GM06990 (cell line): ENCODE results near the gene RNF141.

Experiments used
- DNase-seq: peaks from one replicate; pipeline ENCODE4 v3.0.0-alpha.2; 2011; ENCODE audit not compliant: insufficient read length; ENCODE audit errors: extremely low read depth
- H3K27me3 ChIP-seq: replicated peaks from 2 replicates; pipeline ENCODE4 v1.6.0; 2011; ENCODE audit warnings: low read length; ENCODE audit not compliant: control insufficient read depth, insufficient read depth
- H3K36me3 ChIP-seq: 2 replicates; pipeline ENCODE4 v1.5.1; 2011; ENCODE audit warnings: low read length; ENCODE audit not compliant: control insufficient read depth, insufficient read depth
- H3K4me3 ChIP-seq: replicated peaks from 2 replicates; pipeline ENCODE4 v1.5.1; 2011; ENCODE audit warnings: low read depth, mild to moderate bottlenecking, control low read depth, low read length
- TF ChIP-seq, protein P1 (sequence below): IDR thresholded peaks from 2 replicates; pipeline ENCODE4 v1.5.1; 2011; ENCODE audit warnings: low read length, control low read depth, mild to moderate bottlenecking, inconsistent platforms; ENCODE audit not compliant: insufficient read depth, poor library complexity, severe bottlenecking

Gene RNF141

DNA sequence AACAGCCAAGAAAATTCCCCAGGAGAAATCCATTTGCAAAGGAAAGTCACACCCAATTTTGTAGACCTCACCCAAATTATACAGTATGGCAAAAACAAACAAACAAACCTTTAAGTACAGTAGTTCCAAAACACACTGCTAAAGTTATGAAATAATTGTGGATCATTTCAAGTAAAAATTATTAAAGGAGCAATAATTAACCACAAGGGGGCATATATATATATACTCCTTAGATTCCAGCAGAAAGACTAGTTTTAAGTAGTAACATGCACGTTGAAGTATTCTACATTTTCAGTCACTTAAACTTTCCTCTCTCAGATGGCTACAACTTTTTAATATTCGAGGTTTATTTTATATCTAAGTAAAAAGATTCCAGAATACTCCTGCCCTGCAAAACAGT is 26.8 kb downstream of the RNF141 start:
- no peak for DNase-seq
- no peaks in the 10 kb centered on the region; the same call in 1 of the 2 replicates for H3K36me3 ChIP-seq

DNA sequence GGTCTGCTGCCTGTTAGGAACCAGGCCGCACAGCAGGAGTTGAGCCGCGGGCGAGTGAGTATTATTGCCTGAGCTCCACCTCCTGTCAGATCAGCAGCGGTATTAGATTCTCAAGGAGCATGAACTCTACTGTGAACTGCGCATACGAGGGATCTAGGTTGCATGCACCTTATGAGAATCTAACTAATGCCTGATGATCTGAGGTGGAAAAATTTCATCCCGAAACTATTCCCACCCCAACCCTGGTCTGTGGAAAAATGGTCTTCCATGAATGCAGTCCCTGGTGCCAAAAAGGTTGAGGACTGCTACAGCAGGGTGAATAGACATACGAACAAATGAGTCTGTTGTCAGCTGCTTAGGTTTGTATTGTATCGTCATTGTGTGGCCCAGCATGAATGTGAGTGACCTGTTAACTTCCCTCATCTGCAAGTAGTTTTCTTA is 29.8 kb downstream of the RNF141 start:
- Histone ChIP-seq H3K4me3 (no peak overlapping the region), H3K27me3 (no peaks in the 10 kb centered on the region), H3K36me3 (no peaks in the 10 kb centered on the region; the same call in 1 of the 2 replicates)
- TF ChIP-seq, protein P1, sequence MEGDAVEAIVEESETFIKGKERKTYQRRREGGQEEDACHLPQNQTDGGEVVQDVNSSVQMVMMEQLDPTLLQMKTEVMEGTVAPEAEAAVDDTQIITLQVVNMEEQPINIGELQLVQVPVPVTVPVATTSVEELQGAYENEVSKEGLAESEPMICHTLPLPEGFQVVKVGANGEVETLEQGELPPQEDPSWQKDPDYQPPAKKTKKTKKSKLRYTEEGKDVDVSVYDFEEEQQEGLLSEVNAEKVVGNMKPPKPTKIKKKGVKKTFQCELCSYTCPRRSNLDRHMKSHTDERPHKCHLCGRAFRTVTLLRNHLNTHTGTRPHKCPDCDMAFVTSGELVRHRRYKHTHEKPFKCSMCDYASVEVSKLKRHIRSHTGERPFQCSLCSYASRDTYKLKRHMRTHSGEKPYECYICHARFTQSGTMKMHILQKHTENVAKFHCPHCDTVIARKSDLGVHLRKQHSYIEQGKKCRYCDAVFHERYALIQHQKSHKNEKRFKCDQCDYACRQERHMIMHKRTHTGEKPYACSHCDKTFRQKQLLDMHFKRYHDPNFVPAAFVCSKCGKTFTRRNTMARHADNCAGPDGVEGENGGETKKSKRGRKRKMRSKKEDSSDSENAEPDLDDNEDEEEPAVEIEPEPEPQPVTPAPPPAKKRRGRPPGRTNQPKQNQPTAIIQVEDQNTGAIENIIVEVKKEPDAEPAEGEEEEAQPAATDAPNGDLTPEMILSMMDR: no peak
- DNase-seq: no peak

More for the DNA sequence above, 26.8 kb downstream of the RNF141 start:
- H3K4me3 ChIP-seq: no peak overlapping the region
- no peaks in the 10 kb centered on the region for H3K27me3 ChIP-seq
- TF ChIP-seq, protein P1: no peak

DNA sequence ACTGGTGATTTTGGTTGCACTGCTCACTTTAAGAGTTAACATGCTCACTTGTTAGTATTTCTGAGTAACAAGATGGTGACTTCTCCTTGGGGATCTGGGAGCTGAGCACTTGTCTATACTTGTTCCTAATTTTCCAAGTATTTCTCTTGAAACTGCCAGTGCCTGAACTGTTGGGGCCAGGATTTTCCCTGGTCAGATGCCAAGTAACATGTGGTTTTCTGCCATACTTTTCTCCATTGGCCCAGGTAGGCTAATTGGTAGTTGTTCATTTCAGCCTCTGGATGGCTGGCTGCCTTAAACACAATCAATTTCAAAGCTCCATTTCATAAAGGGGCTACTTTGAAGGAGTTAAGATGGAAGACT is 35.0 kb downstream of the RNF141 start:
- Histone ChIP-seq H3K4me3 (no peak overlapping the region), H3K36me3 (peaks cover 19% of the 10 kb centered on the region), H3K27me3 (no peaks in the 10 kb centered on the region)
- DNase-seq: no peak
- TF ChIP-seq, protein P1: no peak

DNA sequence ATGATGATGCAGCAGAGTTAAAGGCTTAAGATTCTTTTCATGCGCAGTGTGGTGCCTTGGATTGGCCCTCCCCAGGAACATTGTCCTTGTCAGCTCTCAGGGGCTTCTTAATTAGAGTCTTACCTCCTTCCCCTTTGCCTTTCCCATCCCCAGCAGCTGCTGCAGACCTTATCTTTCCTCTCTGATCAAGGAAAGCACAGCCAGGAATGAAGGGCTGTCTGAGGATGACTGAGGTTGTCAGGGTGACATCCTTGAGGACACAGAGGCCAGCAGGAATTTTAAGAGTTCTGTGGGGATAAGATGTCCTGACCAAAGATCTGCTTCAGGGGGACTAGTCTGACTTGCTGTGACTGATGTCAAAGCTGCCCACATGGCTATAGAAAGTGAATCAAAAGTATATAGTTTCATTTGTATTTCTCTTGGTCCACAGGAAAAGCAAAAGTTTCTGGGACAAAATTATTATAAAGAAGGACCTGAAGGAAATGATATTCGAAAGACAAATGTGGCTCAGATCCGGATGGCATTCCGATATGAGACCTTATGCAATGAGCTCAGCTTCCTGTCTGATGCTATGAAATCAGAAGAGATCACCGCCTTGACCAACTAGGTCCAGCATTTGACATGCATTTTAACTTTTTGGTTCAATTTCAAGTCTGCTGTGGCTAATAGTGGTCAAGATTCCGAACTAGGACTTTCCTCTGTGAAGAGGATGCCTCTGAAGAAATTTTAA is 35.5 kb downstream of the RNF141 start:
- Histone ChIP-seq H3K4me3 (no peak overlapping the region), H3K36me3 (peaks cover 24% of the 10 kb centered on the region), H3K27me3 (no peaks in the 10 kb centered on the region)
- DNase-seq: no peak
- TF ChIP-seq, protein P1: no peak

DNA sequence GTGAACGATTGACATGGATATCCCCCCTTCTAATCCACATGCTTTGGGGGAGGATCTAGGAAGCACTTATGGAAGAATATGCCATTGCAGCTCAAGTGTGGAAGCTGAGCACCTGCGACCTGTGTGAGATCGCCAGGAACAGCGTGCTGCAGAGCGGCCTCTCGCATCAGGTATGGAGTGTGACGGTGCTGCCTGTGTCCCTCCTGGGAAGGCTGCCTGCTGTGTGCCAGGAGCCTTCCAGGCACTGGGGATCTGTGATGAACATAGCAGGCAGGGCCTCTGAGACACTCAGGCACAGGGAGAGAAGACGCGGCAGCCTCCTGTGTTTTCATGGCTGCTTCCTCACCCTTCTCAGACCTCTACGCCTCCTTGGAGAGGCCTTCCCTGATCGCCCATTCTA is 36.5 kb downstream of the RNF141 start:
- no peak for DNase-seq
- TF ChIP-seq, protein P1: no peak
- peaks cover 33% of the 10 kb centered on the region for H3K36me3 ChIP-seq
- H3K4me3 ChIP-seq: no peak overlapping the region
- no peaks in the 10 kb centered on the region for H3K27me3 ChIP-seq
